NCI-H69 (cell line): Measurements from ENCODE around the gene SLC38A1.
"Not testable (repeated sequence)": the region's sequence is repeated elsewhere in the genome, so short reads cannot be mapped to it uniquely, and the experiment has no call there.

ENCODE experiments used
- DNase-seq: peaks from one replicate; lab custom pipeline; 2025; lab: John Stamatoyannopoulos, UW

SLC38A1 gene

GRCh38 chr12:46268583-46269428 lies at the start of gene SLC38A1:
TSS of gene SLC38A1 (minus strand) at chr12:46269043. CDS start at chr12:46239800, 29,243 bp downstream.
- DNase-seq = peak; percentile 97

- peak; percentile 9 for DNase-seq
These were observed 49.2 kb upstream of the SLC38A1 start for GRCh38 chr12:46318037-46318436.

- DNase-seq = peak; percentile 69
These were observed 35.2 kb upstream of the SLC38A1 start for GRCh38 chr12:46304070-46304469.

- DNase-seq = peak; percentile 77
These were observed 34.3 kb upstream of the SLC38A1 start for GRCh38 chr12:46303039-46303666.

- peak; percentile 88 for DNase-seq
These were observed 32.1 kb upstream of the SLC38A1 start for GRCh38 chr12:46300910-46301309.

DNA sequence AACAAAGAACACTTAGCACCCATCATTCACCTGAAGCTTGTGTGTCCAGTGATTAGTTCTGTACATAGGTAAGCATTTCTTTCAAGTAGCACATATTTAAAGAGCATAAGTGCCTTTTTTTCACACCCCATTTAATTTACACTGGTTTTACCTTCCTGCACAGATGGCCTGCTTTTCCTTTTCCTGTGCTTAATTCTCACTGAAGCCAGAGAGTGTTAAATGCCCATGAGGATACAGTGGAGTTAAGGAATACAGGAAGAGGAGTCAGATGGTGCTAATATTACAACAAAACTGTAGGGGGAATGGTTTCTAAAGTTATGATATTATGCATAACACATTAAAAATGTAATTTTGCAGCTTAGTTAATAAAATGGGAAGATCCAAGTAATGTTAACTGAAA lies 31.0 kb upstream of the SLC38A1 start:
- peak; percentile 98 for DNase-seq

- no peak for DNase-seq
These were observed 29.4 kb upstream of the SLC38A1 start for GRCh38 chr12:46298261-46298660.

GRCh38 chr12:46296822-46297221 lies 28.0 kb upstream of the SLC38A1 start:
- no peak for DNase-seq

GRCh38 chr12:46292754-46293402 lies 24.0 kb upstream of the SLC38A1 start:
- no peak for DNase-seq

- DNase-seq = not testable (repeated sequence)
These were observed 23.1 kb upstream of the SLC38A1 start for GRCh38 chr12:46291953-46292352.

DNA sequence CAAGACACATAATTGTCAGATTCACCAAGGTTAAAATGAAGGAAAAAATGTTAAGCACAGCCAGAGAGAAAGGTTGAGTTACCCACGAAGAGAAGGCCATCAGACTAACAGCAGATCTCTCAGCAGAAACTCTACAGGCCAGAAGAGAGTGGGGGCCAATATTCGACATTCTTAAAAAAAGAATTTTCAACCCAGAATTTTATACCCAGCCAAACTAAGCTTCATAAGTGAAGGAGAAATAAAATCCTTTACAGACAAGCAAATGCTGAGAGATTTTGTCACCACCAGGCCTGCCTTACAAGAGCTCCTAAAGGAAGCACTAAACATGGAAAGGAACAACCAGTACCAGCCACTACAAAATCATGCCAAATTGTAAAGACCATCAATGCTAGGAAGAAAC lies 16.3 kb upstream of the SLC38A1 start:
- DNase-seq = not testable (repeated sequence)

- DNase-seq = no peak
These were observed 14.0 kb upstream of the SLC38A1 start for GRCh38 chr12:46282829-46283228.

DNA sequence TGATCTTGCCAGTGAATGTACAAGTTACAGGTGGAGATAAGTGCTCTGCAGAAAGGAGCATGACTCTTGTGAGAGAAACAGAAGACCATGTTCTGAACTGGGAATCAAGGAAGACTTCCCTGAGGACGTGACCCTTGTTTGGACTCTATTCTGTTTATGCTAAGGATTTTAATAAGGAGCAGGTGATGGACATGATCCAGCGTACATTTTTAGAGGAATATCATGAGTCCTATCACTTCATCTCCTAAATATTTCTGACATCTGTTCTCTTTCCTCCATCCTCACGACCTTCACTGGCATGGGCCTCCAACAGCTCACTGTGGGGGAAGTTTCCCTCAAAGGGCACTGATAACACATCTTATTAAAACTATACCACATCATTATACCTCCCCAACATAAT lies 7.9 kb upstream of the SLC38A1 start:
- DNase-seq = no peak

- peak; percentile 35 for DNase-seq
These were observed 3.0 kb upstream of the SLC38A1 start for GRCh38 chr12:46271863-46272262.

DNA sequence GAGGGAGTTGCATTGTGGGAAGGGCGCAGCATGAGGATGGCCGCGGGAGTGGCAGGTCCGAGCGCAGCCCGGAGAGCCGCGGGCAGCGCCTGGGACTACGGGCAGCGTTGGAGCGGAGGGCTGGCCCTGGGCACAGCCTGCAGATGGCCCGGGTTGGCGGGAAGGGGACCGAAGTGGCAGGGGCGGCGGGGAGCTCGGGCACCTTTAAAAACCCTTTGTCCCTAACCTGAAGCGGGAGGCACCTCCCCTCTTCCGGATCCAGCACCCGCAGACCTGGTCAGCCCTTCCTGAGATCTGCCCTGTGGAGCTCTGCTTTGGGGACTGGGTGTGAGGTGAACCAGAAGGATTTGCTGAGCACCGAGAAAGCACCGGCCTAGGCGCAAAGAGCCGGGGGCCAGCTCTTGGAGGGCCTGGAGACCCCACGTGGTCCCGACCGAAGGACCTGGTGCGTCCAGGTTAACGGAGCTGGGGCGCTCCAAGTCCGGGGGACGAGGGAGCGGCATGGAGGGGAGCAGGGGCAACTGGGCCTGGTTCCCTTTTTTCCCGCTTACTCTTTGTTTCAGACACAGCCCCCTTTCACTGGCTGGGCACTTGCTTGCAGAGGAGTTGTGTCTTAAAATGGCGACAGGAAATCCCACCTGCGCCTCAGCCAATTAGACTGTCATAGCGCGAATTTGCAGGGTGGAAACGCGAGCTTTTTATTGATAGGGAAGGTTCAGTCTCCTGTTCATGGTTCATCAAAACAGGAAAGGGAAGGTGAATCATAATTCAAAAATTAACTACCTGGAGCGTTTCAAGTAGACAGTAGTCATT lies 792 bp upstream of the SLC38A1 start:
- DNase-seq = peak; percentile 90

DNA sequence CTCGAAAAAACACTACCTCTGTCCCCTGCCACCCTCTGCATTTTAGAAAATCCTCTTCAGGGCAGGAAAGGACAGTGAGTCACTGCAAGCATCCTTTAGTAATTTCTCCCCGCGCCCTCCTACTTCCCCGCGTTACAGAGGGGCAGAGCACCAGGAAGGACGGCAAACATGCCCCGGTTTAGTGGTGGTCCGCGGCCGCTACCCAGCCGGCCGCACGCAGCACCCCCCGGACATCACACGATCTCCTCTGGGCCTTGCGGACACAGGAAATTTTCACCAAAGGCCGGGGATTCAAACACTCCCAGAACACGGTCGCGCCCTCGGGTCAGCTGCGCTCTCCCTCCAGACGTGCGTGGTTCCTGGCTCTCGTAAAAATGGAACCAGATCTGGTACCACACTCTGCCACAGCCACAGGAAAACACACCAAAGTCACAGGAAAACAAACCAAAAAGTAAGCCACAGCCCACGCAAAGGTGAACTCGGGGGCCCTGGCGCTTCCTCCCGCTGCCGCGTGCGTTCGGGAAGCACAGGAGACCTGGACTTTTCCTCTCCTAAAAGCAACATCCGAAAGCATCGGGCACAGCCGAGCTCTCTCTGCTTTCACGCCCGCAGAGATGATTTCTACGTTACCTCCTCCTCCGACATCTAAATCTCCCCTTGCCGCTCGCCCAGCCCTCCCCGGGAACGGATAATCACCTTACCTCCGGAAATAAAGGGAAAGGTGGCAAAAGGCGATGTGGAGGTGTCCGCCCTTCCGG lies 839 bp downstream of the SLC38A1 start:
- peak; percentile 72 for DNase-seq

DNA sequence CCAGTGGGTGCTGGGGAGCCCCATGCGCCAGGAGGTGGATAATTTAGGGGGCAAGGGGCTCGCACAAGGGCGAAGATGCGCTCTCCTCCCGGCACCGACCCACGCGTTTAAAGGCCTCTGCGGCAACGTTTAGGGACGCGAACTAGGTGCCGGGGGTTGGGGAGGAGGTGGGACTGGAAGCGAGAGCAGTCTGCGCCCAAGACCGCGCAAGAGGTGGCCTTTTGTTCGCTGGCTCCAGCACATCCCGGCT lies 1.3 kb downstream of the SLC38A1 start:
- peak; percentile 76 for DNase-seq

DNA sequence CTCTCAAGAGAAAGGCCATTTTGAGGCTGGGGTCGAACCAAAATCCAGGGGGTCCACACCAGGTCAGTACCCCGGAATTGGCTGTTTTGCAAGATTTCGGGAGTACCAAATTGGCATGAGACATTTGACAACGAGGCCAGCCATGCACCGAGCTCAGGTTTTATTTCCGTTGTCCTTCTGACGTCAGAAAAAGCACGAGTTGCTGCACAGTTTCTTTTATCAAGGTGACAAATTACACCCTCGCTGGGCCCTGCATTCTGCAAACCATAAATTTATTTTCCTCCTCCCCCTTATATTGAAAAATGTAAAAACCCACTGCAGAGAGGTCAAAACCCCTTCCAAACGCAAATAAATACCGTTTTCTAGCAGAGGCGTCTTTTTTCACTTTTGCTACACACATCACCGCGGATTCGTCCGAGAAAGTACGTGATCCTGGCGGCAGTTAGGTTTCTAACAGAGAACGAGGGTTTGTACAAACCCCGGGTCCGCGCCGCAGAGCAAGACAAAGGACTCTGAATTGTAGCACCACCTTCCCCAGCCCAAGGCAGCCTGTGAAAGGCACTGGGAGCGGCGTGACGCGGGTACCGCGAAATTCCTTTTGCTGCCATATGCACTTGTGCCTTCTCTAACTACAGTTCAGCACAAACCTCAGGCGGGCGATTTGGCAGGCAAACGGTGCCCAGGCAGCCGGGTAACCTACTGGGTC lies 1.8 kb downstream of the SLC38A1 start:
- peak; percentile 88 for DNase-seq

DNA sequence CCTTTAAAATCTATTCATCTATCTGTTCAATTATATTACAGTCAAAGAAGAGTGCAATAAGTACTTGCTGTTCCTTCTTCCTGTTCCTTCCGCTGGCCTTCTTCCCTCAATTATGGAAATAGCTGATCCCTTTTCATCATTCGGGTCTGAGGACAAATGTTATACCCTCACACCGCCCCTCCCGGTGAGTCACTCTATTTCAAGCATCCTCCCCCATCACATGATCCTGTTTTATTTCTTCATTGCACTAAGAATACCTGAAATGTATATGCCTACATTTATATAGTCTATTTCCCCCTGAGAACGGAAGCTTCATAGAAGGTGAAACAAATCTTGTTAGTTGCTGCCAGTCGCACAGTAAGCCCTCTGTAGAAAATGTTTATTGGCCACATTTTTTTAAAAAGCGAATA lies 2.5 kb downstream of the SLC38A1 start:
- peak; percentile 85 for DNase-seq

DNA sequence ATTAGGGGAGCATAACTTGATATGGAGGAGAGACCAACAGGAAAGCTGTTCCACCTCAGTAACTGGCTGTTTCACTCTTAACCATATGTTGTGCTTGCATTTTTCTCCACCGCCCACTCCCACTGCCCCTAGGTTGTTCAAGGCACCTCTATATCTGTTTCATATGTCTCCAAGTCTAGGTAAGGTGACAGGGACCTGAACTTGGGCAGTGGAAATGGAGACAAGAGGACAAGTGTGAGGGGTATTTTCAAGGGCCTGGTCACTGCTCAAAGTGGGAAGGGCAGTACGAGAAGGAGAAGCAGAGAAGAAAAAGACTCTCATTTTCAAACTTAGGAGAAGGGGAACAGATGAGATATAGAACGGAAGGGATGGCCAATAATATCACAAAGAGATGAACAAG lies 3.1 kb downstream of the SLC38A1 start:
- no peak for DNase-seq

DNA sequence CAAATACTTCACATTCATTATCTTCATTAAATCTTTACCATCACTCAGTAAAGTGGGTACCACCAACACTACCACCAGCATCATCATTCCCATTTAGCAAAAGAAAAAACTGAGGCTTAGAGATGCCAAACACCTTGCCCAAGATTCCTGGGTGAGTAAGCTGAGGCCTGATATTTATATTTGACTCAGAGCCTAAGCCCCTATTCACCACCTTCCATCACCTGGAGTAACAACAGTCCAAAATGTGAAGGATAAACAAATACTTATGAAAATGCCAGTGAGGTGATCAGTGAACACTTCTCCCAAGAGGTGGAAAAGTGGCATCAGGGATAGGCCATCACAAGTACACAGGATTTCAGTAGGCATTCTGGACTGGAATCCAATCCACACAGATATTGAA lies 3.7 kb downstream of the SLC38A1 start:
- no peak for DNase-seq
